GOT3 (cell line): ENCODE results near the gene CEACAM6.
"Not testable (repeated sequence)": the region's sequence is repeated elsewhere in the genome, so short reads cannot be mapped to it uniquely, and the experiment has no call there.

ENCODE experiments used
- DNase-seq: peaks from one replicate; lab custom pipeline; 2025; ENCODE audit warnings: mixed read lengths; lab: John Stamatoyannopoulos, UW

The CEACAM6 gene

DNA sequence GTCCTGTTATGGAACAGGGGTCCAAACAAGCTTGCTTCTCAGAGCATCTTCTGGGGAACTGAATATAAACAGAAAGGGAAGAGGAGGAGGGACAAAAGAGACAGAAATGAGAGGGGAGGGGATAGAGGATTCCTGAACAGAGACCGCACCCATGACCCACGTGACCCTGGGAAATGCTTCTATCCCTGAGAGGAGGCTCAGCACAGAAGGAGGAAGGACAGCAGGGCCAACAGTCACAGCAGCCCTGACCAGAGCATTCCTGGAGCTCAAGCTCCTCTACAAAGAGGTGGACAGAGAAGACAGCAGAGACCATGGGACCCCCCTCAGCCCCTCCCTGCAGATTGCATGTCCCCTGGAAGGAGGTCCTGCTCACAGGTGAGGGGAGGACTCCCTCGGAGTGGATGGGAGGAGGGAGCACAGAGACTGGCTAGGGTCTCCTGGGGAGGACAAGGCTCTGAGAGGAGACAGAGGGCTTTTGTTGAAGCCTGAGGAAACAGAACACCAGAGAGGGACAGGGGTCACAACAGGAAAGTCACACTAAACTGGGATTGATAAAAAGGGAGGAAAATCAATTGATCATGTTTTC is at the start of gene CEACAM6:
Gene CEACAM6 (plus strand): TSS at position 203 of the 586 bp plus-strand sequence. CDS start 109 bp downstream, at position 312.
- DNase-seq = no peak

DNA sequence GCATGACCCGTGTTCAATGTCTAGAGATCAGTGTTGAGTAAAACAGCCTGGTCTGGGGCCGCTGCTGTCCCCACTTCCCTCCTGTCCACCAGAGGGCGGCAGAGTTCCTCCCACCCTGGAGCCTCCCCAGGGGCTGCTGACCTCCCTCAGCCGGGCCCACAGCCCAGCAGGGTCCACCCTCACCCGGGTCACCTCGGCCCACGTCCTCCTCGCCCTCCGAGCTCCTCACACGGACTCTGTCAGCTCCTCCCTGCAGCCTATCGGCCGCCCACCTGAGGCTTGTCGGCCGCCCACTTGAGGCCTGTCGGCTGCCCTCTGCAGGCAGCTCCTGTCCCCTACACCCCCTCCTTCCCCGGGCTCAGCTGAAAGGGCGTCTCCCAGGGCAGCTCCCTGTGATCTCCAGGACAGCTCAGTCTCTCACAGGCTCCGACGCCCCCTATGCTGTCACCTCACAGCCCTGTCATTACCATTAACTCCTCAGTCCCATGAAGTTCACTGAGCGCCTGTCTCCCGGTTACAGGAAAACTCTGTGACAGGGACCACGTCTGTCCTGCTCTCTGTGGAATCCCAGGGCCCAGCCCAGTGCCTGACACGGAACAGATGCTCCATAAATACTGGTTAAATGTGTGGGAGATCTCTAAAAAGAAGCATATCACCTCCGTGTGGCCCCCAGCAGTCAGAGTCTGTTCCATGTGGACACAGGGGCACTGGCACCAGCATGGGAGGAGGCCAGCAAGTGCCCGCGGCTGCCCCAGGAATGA is 48.4 kb upstream of the CEACAM6 start:
- DNase-seq = no peak

DNA sequence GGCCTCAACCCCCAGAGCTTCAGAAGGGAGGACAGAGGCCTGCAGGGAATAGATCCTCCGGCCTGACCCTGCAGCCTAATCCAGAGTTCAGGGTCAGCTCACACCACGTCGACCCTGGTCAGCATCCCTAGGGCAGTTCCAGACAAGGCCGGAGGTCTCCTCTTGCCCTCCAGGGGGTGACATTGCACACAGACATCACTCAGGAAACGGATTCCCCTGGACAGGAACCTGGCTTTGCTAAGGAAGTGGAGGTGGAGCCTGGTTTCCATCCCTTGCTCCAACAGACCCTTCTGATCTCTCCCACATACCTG is 47.9 kb upstream of the CEACAM6 start:
- DNase-seq = no peak

DNA sequence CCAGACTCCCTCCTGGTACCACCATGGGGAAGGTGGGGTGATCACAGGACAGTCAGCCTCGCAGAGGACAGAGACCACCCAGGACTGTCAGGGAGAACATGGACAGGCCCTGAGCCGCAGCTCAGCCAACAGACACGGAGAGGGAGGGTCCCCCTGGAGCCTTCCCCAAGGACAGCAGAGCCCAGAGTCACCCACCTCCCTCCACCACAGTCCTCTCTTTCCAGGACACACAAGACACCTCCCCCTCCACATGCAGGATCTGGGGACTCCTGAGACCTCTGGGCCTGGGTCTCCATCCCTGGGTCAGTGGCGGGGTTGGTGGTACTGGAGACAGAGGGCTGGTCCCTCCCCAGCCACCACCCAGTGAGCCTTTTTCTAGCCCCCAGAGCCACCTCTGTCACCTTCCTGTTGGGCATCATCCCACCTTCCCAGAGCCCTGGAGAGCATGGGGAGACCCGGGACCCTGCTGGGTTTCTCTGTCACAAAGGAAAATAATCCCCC is 47.4 kb upstream of the CEACAM6 start:
- DNase-seq = no peak

DNA sequence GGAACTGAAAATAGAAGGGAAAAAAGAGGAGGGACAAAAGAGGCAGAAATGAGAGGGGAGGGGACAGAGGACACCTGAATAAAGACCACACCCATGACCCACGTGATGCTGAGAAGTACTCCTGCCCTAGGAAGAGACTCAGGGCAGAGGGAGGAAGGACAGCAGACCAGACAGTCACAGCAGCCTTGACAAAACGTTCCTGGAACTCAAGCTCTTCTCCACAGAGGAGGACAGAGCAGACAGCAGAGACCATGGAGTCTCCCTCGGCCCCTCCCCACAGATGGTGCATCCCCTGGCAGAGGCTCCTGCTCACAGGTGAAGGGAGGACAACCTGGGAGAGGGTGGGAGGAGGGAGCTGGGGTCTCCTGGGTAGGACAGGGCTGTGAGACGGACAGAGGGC is 46.8 kb upstream of the CEACAM6 start, which contains the start of gene CEACAM5:
Gene CEACAM5 (plus strand): TSS at position 146 of the 400 bp plus-strand sequence. CDS start 106 bp downstream, at position 252.
- DNase-seq = no peak

DNA sequence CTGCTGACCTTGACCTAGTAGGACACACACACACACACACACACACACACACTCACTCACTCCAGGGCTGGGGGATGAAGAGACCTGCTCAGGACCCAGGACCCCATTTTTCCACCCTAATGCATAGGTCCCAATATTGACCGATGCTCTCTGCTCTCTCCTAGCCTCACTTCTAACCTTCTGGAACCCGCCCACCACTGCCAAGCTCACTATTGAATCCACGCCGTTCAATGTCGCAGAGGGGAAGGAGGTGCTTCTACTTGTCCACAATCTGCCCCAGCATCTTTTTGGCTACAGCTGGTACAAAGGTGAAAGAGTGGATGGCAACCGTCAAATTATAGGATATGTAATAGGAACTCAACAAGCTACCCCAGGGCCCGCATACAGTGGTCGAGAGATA is 45.8 kb upstream of the CEACAM6 start:
- DNase-seq = not testable (repeated sequence)

DNA sequence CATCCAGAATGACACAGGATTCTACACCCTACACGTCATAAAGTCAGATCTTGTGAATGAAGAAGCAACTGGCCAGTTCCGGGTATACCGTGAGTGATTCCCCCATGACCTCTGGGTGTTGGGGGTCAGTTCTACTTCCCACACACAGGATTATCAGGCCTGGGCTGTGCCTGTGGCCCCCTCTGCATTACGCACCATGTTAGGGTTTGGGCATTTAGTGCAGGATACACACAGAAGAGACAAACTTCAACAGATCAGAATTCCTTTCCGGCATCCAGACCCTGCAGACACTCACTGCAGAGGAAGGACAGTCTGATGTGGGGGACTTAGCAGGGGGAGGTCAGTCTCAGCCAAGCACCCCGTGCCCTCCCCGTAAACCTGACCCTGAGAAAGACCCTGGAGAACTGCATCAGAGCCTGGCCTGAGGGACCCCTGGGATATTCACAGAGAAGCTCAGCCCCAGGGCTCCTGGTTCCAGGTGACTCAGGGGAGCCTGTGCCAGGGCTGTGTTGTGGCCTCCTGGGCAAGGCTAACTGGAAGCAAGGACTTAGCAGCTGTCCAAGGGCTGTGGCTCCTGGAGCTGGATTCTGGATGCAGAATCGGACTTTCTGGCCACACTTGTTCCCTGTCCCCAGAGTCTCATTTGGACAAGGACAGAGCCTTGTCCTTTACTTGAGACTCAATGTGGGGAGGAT is 45.2 kb upstream of the CEACAM6 start:
- DNase-seq = no peak

DNA sequence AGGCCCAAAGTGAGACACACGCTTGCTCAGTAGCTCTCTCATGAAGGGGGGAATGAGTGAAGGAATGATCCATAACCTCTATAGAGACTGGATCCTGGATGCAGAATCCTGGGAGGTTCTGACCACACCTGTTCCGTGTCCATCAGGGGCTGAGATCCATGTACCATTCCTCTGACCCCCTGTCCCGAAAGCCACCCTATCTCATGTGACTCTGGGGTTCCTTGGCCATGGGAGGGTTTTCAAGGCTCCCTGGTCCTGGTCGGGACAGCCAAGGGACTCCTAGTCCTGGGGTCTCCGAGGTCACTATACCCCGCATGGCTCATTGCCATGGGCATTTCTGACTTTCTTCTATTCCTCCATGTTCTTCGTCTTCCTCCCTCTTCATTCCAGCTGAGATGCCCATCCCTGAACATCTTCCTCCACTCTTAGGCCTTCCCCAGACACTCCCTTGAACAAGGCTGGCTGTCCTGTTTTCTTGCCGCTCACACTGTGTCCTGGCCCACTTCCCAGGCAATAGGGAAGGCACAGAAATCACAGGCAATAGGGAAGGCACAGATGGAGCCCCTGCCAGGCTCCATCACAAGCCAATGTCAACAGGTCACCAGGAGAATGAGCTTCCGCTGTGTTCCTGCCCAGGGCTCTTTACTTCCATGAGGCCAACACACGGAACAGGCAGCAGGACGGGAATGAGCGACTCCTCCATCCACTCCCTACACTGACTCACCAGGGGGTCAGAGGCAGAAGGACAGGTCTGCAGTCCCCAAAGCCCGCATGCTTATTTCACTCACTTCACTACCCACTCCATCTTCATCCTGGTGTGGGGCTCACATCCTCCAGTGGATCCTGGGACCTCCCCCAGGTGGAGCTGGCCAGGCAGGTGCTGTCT is 43.7 kb upstream of the CEACAM6 start:
- no peak for DNase-seq

DNA sequence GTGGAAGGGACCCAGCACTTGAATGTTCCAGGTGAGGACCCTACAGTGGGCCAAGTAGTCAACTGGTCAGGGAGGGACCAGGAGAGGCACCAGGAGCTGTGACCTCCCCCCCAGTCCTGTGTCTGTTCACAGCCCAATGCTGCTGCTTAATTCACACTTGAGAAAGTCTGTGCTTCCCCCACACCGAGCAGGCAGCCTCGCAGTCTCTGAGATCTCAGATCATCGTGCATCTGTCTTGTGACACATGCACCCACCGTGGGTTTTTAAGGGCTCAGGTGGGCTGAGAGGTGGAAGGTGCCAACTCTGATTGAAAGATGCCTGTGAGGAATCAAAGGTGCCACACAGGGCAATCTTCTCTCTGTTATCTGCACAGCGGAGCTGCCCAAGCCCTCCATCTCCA is 40.7 kb upstream of the CEACAM6 start:
- no peak for DNase-seq

DNA sequence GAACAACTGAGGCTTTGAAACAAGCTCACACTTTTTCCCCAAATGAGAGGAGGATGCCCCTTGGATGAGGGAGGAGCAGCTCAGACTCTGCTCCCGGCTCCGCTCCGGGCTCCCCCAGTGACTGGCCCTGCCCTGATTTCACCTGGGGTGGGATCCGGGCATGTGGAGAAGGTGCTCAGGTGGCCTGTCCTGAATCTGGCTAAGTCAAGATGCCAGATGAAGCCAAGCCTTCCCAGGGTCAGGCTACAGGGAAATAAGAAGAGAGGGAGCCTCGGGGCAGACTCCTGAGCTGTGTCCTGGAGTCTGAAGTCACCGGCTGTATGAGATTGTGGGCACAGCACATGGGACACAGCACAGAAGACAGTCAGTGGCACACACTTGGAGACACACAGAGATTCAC is 36.6 kb upstream of the CEACAM6 start:
- no peak for DNase-seq

DNA sequence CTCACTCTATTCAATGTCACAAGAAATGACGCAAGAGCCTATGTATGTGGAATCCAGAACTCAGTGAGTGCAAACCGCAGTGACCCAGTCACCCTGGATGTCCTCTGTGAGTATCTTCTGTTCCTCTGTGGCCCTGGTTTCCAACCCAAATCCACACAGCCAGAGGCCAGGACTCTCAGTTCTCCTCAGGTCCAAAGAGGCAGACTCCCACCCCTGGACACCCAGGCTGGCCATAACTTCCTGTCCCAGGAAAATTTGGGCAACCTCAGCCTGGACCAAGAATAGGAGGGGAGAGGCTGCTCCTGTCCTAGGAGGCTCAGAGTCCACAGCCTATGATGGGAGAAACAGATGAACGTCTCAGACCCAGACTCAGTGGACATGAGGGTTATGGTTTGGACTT is 35.2 kb upstream of the CEACAM6 start:
- no peak for DNase-seq

DNA sequence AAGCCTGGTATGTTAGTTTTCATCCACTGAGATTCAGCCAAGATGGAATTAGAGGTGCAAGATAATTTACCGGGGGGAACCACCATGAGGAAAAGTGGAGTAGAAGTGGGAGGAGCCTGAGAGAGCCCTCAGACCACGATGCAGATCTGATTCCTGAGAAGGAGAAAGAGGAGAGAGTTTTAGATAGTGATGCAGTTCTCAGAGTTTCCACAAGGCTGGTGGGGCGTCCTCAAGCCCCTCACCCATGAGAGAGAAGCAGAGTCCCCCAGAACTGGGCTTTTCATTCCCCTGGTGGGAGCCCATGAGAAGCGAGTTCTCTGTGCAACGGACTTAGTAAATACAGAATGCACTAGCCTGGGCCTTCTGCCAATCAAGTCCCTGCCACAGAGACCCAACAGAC is 28.8 kb upstream of the CEACAM6 start:
- DNase-seq = no peak

DNA sequence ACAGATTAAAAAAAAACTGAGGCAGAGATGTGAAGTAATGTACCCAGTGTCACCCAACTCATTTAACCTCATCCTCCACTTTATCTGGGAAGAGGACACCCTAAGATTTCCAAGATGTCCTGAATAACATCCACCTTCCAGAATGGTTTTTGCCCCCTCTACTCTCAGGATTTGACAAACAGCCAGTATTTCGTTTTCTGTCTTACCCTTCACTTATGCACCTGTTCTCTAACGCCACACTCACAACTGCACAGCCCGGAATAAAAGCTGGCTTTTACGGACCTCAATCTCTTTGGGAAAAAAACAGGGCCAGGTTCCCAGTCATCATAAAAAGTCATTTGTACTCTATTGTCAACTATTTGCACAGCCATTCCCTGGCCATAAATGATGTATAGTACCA is 21.2 kb upstream of the CEACAM6 start:
- no peak for DNase-seq

DNA sequence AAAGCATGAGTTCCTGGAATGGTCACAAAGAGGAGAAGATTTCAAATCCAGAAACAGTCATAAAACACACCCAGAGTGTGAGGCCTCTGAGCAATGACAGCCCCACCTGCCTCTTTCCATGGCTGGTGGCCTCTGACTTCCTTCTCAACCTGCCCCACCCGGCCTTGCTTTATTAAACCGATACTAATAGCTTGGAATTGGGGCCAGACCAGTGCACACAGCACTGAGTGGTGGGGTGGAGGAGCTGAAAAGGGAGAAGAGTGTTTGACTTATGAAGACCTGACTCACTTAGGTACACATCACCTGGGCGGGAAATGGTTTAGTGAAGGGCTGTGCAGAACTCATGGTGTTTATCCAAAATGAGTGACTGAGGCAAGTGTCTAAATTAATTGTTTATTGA is 20.7 kb upstream of the CEACAM6 start:
- no peak for DNase-seq

DNA sequence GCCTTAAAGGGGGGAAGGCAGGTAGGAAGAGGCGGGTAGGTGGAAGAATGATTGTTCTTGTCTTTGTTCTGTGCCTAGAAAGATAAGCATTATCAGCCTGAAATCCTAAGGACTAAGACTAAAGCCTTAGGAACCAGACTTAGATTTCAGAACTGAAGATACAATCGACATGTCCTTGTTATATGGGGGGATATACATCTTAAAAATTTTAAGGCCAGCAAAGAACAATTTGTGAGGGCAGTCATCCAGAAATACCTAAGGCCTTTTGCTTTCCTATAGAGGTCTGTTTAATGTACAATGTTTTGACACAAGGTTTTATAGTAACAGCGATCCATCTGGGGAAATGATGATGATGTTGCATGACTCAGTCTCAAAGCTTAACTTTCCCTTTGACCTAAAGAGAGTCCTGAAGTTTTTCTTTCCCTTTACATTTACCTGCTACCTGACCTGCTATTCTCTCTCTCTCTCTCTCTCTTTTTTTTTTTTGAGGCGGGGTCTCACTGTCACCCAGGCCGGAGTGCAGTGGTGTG is 20.2 kb upstream of the CEACAM6 start:
- DNase-seq = no peak

DNA sequence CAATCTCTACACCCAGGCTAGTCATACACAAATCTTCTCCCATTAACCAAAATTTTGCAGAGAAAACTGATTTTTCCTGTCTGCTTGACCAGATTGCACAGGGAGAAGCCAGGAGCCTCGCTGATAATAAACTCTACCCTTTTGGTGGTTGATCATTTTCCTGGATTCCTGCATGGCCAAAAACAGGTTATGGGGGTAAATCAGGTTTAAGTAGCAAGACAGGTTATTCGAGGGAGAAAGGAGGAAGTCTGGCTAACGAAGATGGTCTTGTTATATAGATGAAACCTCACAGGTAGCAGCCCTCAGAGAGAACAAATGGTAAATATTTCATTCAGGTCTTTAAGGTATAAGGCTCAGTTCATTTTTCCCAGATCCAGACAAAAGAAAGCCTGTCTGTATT is 16.0 kb upstream of the CEACAM6 start:
- DNase-seq = no peak

DNA sequence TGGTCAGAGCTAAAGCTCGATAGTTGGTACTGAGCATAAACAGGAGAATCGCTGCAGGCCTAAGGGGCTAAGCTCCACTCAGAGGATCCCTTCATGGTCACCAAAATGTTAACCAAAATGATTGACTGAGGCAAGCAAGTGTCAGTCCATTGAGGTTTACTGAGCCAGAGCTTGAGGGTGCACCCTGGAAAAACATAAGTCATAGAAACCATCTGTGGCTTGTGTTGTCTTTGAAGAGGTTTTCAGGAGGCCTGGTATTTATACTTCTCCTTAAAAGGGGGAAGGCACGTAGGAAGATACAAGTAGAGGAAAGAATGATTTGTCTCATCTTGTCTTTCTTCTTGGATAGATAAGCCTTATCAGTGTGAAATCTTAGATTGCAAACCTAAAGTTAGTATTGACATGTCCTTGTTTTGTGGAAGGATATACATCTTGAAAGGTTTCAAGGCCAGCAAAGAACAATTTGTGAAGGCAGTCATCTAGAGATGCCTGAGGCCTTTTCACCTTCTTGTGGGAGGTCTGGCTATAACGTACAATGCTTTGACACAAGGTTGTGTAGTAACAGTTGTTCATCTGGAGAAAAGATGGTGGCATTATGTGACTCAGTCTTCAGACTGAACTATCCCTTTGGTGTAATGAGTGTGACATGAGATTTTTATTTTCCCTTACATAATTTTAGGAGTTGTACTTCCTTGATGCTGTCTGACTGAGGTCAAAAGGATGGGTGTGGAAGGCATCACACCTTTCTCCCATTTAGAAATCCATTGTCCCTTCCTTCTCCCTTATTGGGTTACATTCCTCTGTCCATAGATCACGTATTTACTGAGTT is 14.7 kb upstream of the CEACAM6 start:
- DNase-seq = no peak

DNA sequence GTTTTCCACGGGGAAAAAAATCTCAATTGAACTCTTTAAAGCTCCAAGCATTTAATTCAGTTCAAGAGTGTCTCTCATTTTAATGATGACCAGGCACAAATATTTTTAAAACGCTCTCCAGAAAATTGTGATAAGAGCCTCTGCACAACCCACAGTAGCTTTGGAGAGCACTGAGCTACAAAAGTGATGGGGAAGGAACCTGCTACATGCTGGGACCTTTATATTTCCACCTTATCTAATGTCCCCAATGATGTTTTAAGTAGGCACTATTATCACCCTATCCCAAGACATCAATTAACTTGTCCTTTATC is 14.1 kb upstream of the CEACAM6 start:
- no peak for DNase-seq

DNA sequence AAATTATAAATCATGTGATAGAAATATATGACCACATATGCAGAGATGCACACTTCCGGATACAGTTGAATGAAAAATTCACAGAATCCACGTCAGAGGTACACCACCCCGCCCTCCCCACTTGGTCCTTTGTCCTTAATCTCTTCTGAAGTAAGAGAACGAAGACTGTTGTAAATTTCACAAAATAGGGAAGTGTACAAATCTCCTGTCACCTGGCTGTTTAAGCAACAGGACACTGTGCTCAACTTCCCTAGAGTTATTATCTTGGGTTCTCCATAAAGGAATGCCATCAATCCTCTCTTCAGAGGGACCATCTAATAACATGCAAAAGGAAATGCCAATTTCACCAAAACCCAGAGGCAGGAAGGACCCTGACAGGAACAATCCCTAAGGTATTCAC is 10.5 kb upstream of the CEACAM6 start:
- no peak for DNase-seq

DNA sequence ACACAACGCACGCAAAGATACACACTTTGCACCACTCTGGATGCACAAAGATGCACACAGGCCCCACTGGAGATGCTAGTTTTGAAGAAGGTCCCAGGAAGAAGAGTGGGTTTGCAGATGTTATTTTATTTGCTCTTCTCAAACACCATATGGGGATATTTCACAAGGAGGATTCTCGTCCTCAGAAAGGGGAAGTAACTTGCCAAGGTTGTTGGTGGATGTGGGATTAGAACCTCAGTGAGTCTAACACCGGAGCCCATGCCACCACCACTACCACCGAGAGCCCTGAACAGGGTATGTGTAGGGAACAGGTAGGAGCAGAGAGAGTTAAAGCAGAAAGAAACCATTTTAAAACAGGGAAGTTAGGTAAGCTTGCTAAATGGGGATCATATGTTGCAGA is 9.6 kb upstream of the CEACAM6 start:
- no peak for DNase-seq

DNA sequence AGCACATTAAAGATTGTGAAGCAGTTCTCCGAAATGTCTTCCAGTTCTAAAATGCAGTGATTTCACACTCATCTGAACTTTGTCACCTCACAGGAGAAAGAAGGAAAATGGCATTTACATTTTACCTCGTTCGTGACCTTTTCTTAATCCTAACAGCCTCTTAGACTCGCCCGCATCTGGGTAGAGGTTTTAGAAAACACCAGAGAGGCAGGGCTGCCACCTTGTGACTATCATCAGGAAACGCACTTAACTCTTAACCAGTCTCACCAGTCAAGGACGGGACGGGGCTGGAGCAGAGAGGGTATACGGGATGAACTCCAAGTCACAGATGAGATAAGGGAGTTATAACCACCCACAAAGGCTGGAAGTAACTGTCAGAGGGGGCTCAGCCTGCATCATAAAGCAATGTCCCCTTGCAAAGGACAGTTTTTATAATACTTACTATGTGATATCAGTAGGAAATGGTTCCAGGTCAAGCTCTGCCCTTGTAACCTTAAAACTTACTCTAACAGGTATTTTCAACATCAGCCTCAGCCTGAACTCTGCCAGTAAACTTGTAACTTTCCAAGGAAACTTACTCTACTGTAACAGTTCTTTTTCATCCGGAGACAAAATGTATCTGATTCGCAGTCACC is 8.6 kb upstream of the CEACAM6 start:
- no peak for DNase-seq
